22Rv1 (cell line): ENCODE results near the gene CLEC4G.

ENCODE experiments used
- CTCF ChIP-seq: fragments of 450-650 bp; IDR thresholded peaks from 2 replicates; pipeline ENCODE4 v1.5.1; 2017; ENCODE audit warnings: mild to moderate bottlenecking
- ZFX ChIP-seq: fragments of 450-650 bp; IDR thresholded peaks from 2 replicates; pipeline ENCODE4 v1.6.1; 2017; ENCODE audit warnings: antibody characterized with exemption, borderline replicate concordance

- TF ChIP-seq CTCF (no peak), ZFX (no peak)
These were observed 43.9 kb upstream of the CLEC4G start for GRCh38 chr19:7775761-7776160.
